ENCODE data around the gene CEP85L. TPM values are rescaled to one million over a fixed set of nuclear protein-coding genes. Genes with fewer than 3 reads are reported as not detected.
A peak's percentile ranks its signal among the peaks of the same experiment; 100 is the strongest.

CEP85L gene
- total RNA-seq, 1 donor from 2014 or later: 22.2 TPM

GRCh38 chr6:118502169-118502568, 149.2 kb downstream of the CEP85L start:
- Mint-ChIP-seq H3K4me1 (ENCODE audit: unreplicated experiment) (peaks cover 5% of the 10 kb centered on the region), H3K27me3 (ENCODE audit: unreplicated experiment) (no peaks in the 10 kb centered on the region), H3K36me3 (ENCODE audit: low read depth, unreplicated experiment) (peaks cover 25% of the 10 kb centered on the region), H3K9me3 (ENCODE audit: unreplicated experiment) (no peaks in the 10 kb centered on the region), H3K27ac (ENCODE audit: unreplicated experiment) (no peak overlapping the region), H3K4me3 (ENCODE audit: unreplicated experiment) (no peak overlapping the region)
- no peak for DNase-seq (ENCODE audit: low spot score)
- TF ChIP-seq, protein P1, sequence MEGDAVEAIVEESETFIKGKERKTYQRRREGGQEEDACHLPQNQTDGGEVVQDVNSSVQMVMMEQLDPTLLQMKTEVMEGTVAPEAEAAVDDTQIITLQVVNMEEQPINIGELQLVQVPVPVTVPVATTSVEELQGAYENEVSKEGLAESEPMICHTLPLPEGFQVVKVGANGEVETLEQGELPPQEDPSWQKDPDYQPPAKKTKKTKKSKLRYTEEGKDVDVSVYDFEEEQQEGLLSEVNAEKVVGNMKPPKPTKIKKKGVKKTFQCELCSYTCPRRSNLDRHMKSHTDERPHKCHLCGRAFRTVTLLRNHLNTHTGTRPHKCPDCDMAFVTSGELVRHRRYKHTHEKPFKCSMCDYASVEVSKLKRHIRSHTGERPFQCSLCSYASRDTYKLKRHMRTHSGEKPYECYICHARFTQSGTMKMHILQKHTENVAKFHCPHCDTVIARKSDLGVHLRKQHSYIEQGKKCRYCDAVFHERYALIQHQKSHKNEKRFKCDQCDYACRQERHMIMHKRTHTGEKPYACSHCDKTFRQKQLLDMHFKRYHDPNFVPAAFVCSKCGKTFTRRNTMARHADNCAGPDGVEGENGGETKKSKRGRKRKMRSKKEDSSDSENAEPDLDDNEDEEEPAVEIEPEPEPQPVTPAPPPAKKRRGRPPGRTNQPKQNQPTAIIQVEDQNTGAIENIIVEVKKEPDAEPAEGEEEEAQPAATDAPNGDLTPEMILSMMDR (IDR thresholded peaks at IDR 0.05; ENCODE audit: unreplicated experiment): no peak

DNA sequence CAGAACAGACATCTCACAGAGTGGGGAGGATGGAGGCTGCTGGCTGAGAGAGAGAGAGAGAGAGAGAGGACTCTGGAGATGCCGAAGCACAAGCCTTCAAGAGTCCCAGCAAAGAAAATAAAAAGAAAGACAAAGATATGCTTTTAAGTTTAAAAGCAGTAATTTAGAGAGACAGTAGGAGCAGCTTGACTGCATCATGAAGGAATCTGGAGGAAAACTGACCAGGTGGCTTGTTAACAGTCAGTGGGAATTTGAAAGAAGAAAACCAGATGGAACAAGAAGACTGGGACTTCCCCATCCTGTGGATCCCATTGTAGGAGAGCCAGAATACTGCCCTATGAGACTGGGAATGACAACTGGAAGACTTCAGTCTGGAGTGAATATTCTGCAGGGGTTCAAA, 149.6 kb downstream of the CEP85L start:
- TF ChIP-seq, protein P1 (IDR thresholded peaks at IDR 0.05; ENCODE audit: unreplicated experiment): no peak
- Mint-ChIP-seq H3K36me3 (ENCODE audit: low read depth, unreplicated experiment) (peaks cover 25% of the 10 kb centered on the region), H3K9me3 (ENCODE audit: unreplicated experiment) (no peaks in the 10 kb centered on the region), H3K4me1 (ENCODE audit: unreplicated experiment) (peaks cover 1% of the 10 kb centered on the region), H3K27me3 (ENCODE audit: unreplicated experiment) (no peaks in the 10 kb centered on the region), H3K27ac (ENCODE audit: unreplicated experiment) (no peak overlapping the region), H3K4me3 (ENCODE audit: unreplicated experiment) (no peak overlapping the region)
- no peak for DNase-seq (ENCODE audit: low spot score)

DNA sequence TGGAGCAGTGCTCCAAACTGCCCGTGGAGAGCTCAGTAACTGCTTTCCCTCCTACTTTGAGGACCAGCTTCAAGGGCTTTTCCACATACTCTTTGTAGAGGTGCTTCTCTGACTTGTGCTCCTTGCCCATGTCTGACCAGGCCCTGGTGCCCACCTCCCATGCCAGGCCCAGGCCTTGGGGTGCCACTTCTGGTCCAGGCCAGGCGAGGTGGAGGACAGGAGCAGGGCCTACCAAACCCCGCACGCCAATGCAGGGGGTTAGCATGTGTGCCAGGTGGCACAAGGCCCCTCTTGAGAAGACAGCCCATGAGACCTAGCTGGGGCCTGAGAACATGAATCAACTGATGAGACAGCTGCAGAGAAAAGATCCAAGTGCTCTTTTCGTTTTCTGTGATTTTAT, 150.3 kb downstream of the CEP85L start:
- no peak for DNase-seq (ENCODE audit: low spot score)
- Mint-ChIP-seq H3K4me1 (ENCODE audit: unreplicated experiment) (no peaks in the 10 kb centered on the region), H3K36me3 (ENCODE audit: low read depth, unreplicated experiment) (peaks cover 25% of the 10 kb centered on the region), H3K27me3 (ENCODE audit: unreplicated experiment) (no peaks in the 10 kb centered on the region), H3K27ac (ENCODE audit: unreplicated experiment) (no peak overlapping the region), H3K4me3 (ENCODE audit: unreplicated experiment) (peak overlapping the region; percentile 40), H3K9me3 (ENCODE audit: unreplicated experiment) (no peaks in the 10 kb centered on the region)
- TF ChIP-seq, protein P1 (IDR thresholded peaks at IDR 0.05; ENCODE audit: unreplicated experiment): no peak

DNA sequence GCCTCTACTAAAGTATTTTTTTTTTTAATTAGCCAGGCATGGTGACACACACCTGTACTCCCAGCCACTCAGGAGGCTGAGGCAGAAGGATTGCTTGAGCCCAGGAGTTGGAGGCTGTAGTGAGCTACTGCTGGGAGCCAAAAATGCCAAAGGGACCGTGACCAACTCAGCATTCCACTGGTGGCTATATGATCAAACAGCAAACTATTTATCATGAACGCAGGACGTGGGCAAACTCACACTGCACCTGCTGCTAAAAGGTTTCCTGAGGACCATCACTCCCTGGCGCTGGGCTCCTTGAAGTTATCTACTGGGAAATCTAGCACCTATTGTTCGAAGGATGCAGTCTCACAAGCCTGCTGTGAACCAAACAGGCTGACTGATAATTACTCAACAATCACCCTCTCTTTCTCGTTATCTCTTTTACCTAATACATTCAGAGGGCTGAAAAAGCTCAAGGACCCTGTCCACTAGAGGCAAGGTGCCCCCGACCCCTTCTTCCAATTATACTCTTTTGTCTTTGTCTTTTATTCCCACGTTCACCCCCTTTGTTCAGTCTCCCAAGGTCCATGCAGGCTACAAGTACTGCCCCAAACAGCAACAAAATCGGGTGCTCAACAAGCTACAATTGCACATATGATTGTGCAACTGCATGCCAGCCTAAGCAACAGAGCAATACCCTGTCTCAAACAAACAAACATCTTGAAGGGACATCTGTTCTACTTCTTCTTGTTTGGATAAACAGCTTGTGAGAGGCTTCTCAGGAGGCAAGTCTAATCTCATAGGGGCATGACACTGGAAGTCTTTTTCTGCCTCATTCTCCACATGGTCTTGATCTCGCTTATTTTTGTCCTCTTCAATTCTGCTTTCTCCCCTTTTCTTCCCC, 151.0 kb downstream of the CEP85L start:
- TF ChIP-seq, protein P1 (IDR thresholded peaks at IDR 0.05; ENCODE audit: unreplicated experiment): no peak
- DNase-seq (ENCODE audit: low spot score): no peak
- Mint-ChIP-seq H3K27ac (ENCODE audit: unreplicated experiment) (no peak overlapping the region), H3K36me3 (ENCODE audit: low read depth, unreplicated experiment) (peaks cover 29% of the 10 kb centered on the region), H3K27me3 (ENCODE audit: unreplicated experiment) (no peaks in the 10 kb centered on the region), H3K9me3 (ENCODE audit: unreplicated experiment) (no peaks in the 10 kb centered on the region), H3K4me1 (ENCODE audit: unreplicated experiment) (peaks cover 3% of the 10 kb centered on the region), H3K4me3 (ENCODE audit: unreplicated experiment) (peak overlapping the region; percentile 31)
